NCI-H69 (cell line): ENCODE results near the gene FYN.
A peak's percentile ranks its signal among the peaks of the same experiment; 100 is the strongest.
"Not testable (repeated sequence)": the region's sequence is repeated elsewhere in the genome, so short reads cannot be mapped to it uniquely, and the experiment has no call there.

Experiments
- DNase-seq: peaks from one replicate; lab custom pipeline; 2025; lab: John Stamatoyannopoulos, UW

The FYN gene

DNA sequence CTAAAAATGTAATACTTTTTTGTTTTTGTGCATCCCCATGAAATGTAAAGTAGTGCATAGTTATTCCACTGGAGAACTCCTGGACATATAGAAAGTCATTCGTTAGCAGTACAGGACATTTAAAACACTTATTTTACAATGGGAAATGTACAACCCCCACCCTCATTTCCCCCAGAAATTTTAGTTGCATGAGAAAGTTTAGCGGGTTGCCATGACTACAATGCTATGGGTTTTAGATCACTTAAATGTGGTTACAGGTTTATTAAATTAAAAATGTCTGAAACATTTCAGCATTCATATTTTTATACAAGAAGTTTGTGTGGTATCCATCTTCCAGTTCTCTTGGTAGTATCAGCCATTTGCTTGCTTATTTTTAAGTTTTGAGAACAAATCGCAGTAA is 212.7 kb downstream of the FYN start:
- no peak for DNase-seq

- no peak for DNase-seq
Measured at GRCh38 chr6:111658462-111659154, 214.6 kb downstream of the FYN start.

GRCh38 chr6:111657146-111657545 is 216.1 kb downstream of the FYN start:
- no peak for DNase-seq

DNA sequence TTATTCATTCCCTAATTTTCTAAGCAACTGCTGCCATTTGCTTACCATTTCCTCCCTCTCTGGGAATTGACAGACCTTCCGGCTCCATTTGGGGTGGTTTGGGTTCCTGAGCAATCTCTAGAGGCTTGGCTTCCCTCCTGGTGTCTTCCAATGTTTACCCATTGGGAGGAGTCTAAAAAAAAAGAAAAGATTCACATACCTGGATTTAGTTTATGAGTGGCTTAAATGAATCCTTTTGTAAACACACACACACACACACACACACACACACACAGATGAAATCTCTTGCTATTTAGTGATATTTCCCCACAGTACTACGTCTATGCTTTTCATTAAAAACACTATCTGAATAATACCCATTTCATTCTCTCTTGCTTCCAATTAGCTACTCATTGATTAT is 219.3 kb downstream of the FYN start:
- DNase-seq: peak; percentile 82

DNA sequence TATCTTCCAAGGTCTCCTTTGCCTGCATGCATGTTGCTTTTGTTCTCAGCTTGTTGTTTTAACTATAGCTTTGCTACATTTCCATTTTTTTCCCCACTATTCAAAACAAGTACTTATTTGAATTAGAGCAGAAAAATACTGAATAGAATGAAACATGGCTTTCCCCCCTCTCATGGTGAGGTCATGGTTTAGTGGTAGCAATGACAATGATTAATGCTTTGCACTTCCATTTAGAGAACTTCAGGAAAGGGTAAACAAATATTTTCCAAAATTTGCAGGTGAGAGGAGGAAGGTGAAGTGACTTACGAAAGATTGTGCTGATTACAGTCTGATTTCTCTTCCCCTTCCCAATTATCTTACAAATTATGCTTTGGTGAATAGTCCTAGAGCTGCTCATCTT is 219.8 kb downstream of the FYN start:
- peak; percentile 54 for DNase-seq

DNA sequence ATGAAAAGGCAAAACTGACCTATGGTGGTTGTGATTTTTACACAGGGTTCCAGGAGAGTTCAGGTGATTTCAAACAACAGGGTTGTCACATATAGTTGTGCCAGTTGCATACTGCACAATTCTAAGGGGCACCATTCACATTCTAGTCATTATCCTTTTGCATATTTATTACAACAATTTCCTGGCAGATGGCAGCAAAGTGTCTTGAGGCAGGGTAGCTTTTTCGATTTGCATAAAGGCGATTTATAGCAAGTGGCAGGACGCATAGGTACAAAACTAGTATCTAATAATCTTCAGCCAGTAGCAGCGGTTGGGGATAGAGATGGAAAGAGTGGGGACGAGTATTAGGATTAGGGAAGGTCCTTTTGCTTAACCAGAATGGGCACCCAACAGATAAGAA is 221.1 kb downstream of the FYN start:
- no peak for DNase-seq

DNA sequence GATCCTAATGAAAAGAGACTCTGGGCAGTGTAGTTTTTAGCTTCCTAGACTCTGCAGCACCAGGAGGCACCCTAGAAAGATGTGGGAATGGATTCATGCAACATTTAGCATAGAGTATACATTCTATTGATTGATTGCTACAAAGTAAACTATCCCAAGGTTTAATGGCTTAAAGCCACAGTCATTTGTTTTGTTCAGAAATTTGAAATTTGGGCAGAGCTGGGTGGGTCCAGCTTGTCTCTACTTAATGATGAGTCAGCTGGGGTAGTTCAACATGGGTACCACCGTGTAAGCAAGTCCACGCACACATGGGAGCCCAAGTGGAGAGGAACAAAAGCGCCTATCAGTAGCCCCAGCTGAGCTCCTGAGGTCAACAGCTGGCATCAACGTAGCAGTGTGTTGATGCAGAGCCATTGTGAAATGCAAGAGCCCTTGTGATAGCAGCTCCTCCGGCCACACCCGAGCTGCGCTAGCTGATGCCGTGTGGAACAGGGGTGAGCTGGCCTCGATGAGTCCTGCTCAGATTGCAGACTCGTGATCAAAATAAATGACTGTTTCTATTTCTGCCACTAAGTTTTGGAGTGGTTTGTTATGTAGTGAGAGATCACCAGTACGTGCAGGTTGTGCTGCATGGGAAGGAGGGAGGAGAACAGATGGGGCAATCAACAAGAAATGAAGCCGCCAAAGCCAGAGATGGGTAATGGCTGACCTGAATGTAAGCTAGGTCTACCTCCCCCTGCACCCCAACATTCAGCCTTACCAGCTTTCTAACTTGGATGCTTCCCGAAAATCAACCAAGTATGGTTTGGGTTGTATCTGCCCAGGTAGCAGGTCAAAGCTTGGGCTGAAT is 221.8 kb downstream of the FYN start:
- DNase-seq: peak; percentile 77

DNA sequence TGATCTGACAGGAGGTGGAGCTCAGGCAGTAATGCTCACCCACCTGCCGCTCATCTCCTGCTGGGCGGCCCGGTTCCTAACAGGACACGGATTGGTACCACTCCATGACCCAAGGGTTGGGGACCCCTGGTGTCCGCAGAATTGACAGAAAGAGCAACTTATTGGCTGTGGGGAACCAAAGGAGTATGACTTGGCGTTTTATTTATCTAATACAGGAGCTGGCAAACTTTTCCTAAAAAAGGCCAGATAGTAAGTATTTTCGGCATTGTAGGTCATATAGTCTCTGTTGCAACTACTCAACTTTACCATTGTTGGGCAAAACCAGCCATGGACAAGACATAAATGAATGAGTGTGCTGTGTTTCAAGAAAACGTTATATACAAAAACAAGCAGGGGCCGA is 223.2 kb downstream of the FYN start:
- DNase-seq: no peak

- no peak for DNase-seq
Measured at GRCh38 chr6:111648100-111648499, 225.2 kb downstream of the FYN start.

DNA sequence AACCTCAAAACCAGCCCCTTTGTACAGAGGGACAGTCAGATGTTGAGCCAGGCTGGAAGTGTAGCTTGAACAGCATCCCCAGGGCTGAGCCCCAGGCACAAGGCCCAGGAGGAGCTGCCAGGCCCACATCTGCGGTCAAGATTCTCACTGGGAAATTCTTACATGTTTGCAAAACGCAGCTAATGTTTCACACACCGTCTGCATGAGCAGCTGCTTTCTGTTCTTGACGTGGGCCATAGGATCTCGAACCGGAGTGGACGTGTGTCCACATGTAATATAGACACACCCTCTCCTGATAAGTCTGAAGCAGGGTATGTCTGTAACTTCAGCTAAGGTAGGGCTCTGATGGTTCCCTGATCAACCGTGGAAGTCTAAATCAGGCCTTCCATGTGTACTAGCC is 226.3 kb downstream of the FYN start:
- no peak for DNase-seq

DNA sequence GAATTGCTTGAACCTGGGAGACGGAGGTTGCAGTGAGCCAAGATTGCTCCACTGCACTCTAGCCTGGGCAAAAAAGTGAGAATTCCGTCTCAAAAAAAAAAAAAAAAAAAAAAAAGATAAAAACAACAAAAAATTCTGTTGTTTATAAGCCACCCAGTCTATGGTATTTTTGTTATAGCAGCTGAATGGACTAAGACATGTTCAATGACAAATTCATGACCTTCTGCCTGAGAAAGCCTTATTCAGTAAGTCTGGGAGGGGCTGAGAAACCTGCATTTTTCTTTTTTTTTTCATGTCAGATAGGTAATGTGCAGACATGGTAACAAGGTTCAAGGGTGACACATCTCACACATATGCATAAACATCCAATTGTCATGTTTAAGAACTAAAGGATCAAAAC is 227.2 kb downstream of the FYN start:
- DNase-seq: no peak

GRCh38 chr6:111644893-111645430 is 228.3 kb downstream of the FYN start:
- DNase-seq: no peak

DNA sequence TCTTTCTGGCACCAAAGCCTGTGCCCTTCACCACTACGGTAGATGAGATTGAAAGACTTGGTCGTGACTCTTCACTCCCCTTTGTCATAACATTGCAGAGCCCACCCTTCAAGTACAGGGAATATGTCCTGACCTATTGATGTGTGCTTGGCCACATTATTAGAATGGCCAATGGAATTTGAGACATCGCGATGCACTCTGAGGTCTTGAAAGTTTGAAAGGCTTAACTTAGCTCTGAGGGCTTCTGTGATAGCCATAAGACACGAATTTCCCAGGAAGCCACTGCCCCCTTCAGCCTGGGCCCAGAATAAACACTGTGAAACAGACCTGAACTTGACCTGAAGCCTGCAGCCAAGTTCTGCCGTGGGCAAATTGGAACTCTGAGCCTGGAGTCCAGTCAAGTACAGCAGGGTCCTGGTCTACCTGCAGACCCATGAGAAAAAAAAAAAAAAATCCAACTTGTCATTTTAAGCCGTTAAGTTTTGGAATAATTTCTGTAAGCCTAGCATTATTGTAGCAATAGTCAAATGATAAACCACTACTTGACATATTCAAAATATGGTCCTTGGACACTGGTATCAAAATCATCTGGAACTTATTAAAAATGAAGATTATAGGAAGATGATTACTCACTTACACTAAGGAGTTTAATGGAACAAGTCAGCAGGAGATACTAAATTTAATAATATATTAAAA is 230.6 kb downstream of the FYN start:
- peak; percentile 59 for DNase-seq

GRCh38 chr6:111639266-111639665 is 234.0 kb downstream of the FYN start:
- DNase-seq: no peak

GRCh38 chr6:111634981-111635380 is 238.3 kb downstream of the FYN start:
- DNase-seq: not testable (repeated sequence)

DNA sequence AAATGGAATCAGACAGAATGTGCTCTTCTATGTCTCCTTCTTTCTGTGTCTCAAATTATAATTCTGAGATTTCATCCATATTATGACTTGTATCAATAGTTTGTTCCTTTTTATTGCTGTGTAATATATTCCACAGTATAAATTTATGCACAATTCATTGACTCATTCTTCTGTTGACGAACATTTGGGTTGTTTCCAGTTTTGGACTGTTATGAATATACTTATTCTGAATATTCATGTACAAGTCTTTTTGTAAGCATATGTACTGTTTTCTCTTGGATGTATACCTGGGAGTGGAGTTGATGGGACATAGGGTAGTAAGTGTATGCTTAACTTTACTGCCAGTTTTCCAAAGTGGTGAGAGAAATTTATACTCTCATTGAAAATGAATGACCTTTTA is 239.4 kb downstream of the FYN start:
- no peak for DNase-seq

GRCh38 chr6:111632468-111633247 is 240.6 kb downstream of the FYN start:
- no peak for DNase-seq

GRCh38 chr6:111631903-111632460 is 241.3 kb downstream of the FYN start:
- DNase-seq: peak; percentile 73

DNA sequence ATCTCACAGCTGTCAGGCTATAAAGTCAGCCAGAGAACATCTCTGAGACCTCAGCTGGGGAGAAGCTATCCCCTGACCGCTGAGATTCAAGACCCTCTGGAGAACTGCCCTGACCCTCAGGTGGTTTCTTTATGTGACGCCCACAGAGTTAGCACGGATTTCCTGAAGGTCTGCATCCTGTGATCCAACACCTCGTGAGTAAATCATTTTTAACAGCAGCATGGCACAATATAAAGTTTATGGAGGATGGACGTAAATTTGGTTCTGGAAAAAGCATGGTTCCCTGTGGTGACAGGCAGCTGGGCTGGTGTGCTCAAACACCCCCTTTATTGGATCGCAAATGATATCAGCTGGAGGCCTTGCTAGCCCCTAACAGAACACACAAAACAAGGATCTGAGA is 242.2 kb downstream of the FYN start:
- DNase-seq: peak; percentile 36

DNA sequence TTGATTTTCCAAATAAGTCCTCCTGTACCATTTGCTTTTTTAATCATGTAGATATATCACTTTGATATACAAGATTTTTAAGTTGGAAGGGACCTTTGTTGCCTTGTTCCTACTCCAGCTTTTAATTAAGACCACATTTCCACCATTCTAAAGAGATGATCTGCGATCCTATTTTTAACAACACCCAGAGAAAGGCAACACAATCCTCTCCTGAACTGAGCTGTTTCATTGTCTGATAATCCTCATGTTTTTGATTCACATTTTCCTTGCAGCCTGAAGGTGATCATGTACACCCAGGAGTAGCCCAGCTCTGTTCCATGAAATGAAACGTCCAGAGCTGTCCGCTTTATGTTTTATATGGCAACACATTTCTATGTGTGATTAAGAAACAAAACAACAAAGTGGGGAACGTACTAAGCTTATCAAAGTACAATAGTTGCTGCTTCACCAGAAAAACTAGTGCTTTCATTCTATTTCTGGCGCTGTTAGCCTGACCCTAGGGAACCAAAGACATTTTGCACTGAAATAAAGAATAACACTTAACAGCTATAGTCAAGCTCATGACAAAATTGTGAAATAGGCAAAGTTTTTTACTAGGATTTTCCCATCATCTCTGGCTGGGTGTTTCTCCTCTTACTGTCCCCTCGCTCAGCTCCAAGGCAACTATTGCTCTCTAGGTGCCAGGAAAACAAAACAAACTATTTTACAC is 245.0 kb downstream of the FYN start:
- DNase-seq: no peak

GRCh38 chr6:111626441-111626840 is 246.8 kb downstream of the FYN start:
- DNase-seq: peak; percentile 11
